Activated CD4-positive, alpha-beta T cell treated with anti-CD3 and anti-CD28 coated beads for 48 hours (primary cell): ENCODE data around the gene ZDHHC11.
"Not testable (repeated sequence)": the region's sequence is repeated elsewhere in the genome, so short reads cannot be mapped to it uniquely, and the experiment has no call there.

Source experiments
- DNase-seq: peaks from one replicate; pipeline ENCODE4 v3.0.0-alpha.2; 2020

ZDHHC11 gene

GRCh38 chr5:856531-857425 is 6.0 kb upstream of the ZDHHC11 start:
- no peak for DNase-seq

- peak; percentile 20 for DNase-seq
Observed at GRCh38 chr5:855771-856530, 5.2 kb upstream of the ZDHHC11 start.

GRCh38 chr5:854966-855743 is 4.4 kb upstream of the ZDHHC11 start:
- DNase-seq: no peak

- no peak for DNase-seq
Observed at GRCh38 chr5:854217-854616, 3.4 kb upstream of the ZDHHC11 start.

- DNase-seq: not testable (repeated sequence)
Observed at GRCh38 chr5:853416-854090, 2.8 kb upstream of the ZDHHC11 start.

- no peak for DNase-seq
Observed at GRCh38 chr5:852431-853401, 1.9 kb upstream of the ZDHHC11 start.

GRCh38 chr5:852018-852417 is 1.2 kb upstream of the ZDHHC11 start:
- no peak for DNase-seq

- no peak for DNase-seq
Observed at GRCh38 chr5:851553-851952, 767 bp upstream of the ZDHHC11 start.

DNA sequence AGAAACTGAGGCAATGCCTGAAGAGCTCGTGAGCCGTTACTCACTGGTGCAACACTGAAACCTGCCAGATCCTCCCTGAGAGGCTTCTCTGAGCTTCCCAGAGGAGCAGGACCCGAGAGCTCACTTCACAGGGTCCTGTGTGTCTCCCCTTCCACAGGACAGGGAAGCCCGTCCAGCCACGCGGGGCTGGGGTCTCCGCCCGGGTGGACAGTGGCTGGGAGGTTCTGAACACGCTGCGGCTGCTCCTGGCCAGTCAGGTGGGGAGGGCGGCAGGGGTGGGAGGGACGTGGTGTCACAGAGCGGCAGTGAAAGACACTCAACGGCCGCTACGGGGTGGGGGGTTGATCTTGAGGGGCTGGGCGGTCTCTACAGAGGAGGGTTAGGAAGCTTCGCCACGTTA is 290 bp upstream of the ZDHHC11 start:
- no peak for DNase-seq

- DNase-seq: no peak
Observed at GRCh38 chr5:849651-850301, 1.0 kb downstream of the ZDHHC11 start.

- DNase-seq: no peak
Observed at GRCh38 chr5:848671-849111, 2.1 kb downstream of the ZDHHC11 start.

DNA sequence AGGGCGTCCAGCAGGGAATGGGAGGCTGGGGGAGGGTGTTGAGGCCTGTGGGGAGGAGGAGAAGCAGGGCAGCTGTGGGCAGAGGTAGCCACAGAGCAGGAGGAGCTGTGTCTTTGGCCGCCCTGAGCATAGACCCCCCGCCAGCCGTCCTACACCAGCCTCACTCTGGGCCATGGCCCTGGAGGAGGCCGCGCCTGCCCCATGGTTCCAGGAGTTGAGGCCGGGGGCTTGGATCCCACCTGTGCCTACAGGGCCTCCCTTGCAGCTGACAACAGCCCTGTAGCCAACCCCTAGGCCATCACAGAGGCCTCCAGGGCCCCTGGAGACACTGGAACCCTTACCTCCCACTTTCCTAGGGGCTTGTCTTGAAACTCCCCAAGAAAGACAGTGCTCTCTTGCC is 3.0 kb downstream of the ZDHHC11 start:
- DNase-seq: not testable (repeated sequence)

- not testable (repeated sequence) for DNase-seq
Observed at GRCh38 chr5:847212-847611, 3.6 kb downstream of the ZDHHC11 start.

GRCh38 chr5:846602-847091 is 4.1 kb downstream of the ZDHHC11 start:
- peak; percentile 62 for DNase-seq

DNA sequence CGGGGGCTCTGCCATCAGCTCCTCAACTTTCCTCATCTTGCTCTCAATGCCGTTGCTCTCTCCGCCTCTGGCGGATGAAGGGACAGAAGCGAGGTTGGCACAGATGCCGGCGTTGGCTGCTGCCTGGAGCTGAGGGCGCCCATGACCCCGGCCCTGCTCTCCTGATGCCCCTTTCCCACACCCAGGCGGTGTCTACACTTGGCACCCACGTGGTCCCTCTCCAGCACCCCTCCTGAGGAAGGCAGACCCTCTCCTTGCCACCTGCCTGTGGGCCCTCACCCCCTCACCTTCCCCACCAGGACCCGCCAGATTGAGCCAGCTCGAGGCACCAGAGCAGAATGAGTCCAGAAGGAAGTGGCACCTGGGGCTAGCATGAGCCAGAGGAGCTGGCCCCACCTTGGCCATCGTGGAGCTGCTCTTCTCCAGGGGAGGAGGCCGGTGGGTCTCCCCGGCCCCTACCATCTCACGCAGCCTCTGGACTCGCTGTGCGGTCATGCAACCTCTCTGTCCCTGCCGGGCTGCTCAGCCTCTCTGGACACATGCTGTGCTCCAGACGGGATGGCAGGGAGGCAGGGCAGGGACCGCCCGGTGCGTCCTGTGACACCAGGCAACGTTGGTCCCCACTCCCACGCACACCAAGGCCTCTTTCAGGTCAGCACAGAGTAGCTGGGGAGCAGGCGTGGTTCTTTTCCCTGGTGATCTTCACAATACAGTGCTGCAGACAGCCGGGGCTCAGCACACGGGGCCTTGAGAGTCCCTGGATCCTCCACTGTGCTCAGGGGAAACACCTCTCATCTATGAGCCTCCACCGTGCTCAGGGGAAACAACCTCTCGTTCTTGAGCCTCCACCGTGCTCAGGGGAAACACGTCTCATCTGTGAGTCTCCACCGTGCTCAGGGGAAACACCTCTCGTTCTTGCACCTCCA is 4.8 kb downstream of the ZDHHC11 start:
- DNase-seq: not testable (repeated sequence)

GRCh38 chr5:845031-845675 is 5.6 kb downstream of the ZDHHC11 start:
- DNase-seq: not testable (repeated sequence)

DNA sequence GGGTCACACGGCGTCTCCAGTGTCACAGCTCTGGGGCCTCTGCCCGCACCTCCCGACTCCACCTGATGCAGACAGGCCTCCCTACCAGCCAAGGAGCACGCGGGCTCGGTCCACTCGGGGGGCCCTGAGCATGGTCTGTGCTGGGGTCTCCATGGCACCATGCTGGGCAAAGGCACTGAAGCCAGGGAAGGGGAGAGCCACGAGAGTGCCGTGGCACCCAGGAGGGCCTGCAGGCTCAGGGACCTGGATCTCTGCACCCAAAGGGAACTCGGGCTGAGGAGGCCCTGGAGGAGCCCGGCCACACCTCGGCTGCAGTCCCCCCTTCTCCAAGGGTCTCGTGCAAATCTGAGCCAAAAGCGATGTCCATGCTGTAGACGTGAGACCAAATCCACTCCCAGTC is 6.4 kb downstream of the ZDHHC11 start:
- not testable (repeated sequence) for DNase-seq

- not testable (repeated sequence) for DNase-seq
Observed at GRCh38 chr5:843926-844325, 6.9 kb downstream of the ZDHHC11 start.

DNA sequence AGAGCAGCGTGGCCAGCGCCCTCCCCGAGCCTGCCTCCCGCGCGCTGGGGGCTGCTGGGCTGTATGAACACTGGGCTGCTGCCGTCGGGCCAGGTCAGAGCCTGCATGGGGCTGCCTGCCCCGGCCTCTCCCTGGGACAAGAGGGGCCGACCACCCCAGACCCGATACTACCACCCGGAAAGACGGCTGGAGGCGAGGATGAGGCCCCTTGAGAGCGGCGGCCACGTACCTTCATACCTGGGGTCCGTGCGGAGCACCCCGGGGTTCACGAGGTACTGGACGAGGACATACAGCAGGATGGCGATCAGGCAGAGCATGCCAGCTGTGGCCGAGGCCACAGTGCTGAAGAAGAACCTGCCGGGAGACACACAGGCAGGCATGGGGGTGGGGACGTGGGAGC is 7.4 kb downstream of the ZDHHC11 start:
- DNase-seq: not testable (repeated sequence)
